H4 (cell line): ENCODE data around the gene HADH. TPM values are rescaled to one million over a fixed set of nuclear protein-coding genes. Genes with fewer than 3 reads are reported as not detected.
"Not testable (repeated sequence)": the region's sequence is repeated elsewhere in the genome, so short reads cannot be mapped to it uniquely, and the experiment has no call there.

ENCODE experiments used
- DNase-seq: peaks from one replicate; pipeline ENCODE4 v3.0.0-alpha.2; 2015; ENCODE audit warnings: low spot score
- total RNA-seq: library from RNA; depleted of rRNA; stranded (reverse); fragments of >200 nt; shearing (Covaris generic); gene quantifications from 2 replicates; pipeline ENCODE4 v1.2.3, GENCODE V29; 2014; rRNA removed

The HADH gene
- total RNA-seq = 12.4 and 15.1 TPM in 2 replicates

- DNase-seq = peak; percentile 87
Observed at GRCh38 chr4:107989537-107990386, at the start of gene HADH. Gene HADH, plus strand, starts transcription at chr4:107989889. Its CDS starts 44 bp downstream, at chr4:107989933.

- DNase-seq = no peak
Observed at GRCh38 chr4:107945809-107946208, 43.9 kb upstream of the HADH start.

- no peak for DNase-seq
Observed at GRCh38 chr4:107950746-107951540, 38.7 kb upstream of the HADH start.

- no peak for DNase-seq
Observed at GRCh38 chr4:107951551-107951950, 38.1 kb upstream of the HADH start.

GRCh38 chr4:107956011-107956410 lies 33.7 kb upstream of the HADH start:
- DNase-seq = no peak

- no peak for DNase-seq
Observed at GRCh38 chr4:107966903-107967302, 22.8 kb upstream of the HADH start.

GRCh38 chr4:107967519-107967918 lies 22.2 kb upstream of the HADH start:
- not testable (repeated sequence) for DNase-seq

GRCh38 chr4:107967921-107968320 lies 21.8 kb upstream of the HADH start:
- not testable (repeated sequence) for DNase-seq

GRCh38 chr4:107970063-107970798 lies 19.5 kb upstream of the HADH start:
- DNase-seq = no peak

- no peak for DNase-seq
Observed at GRCh38 chr4:107972605-107973004, 17.1 kb upstream of the HADH start.

GRCh38 chr4:107974523-107974922 lies 15.2 kb upstream of the HADH start:
- no peak for DNase-seq

- no peak for DNase-seq
Observed at GRCh38 chr4:107977482-107977881, 12.2 kb upstream of the HADH start.

GRCh38 chr4:107977966-107978705 lies 11.6 kb upstream of the HADH start:
- DNase-seq = no peak

- DNase-seq = no peak
Observed at GRCh38 chr4:107978716-107979451, 10.8 kb upstream of the HADH start.

- no peak for DNase-seq
Observed at GRCh38 chr4:107987916-107988762, 1.6 kb upstream of the HADH start.

- DNase-seq = no peak
Observed at GRCh38 chr4:107988763-107989035, 990 bp upstream of the HADH start.

GRCh38 chr4:107989162-107989536 lies 540 bp upstream of the HADH start:
- no peak for DNase-seq

GRCh38 chr4:107991945-107992630 lies 2.4 kb downstream of the HADH start:
- DNase-seq = no peak

- DNase-seq = no peak
Observed at GRCh38 chr4:107993969-107994368, 4.3 kb downstream of the HADH start.
